HG02973 (cell line): ENCODE measurements around the gene STAB2.

Source experiments
- ATAC-seq: cut with Tn5 transposase; IDR thresholded peaks from one replicate; pipeline ENCODE4 v1.9.1; 2021; ENCODE audit warnings: moderate library complexity; ENCODE audit not compliant: unreplicated experiment

The STAB2 gene

DNA sequence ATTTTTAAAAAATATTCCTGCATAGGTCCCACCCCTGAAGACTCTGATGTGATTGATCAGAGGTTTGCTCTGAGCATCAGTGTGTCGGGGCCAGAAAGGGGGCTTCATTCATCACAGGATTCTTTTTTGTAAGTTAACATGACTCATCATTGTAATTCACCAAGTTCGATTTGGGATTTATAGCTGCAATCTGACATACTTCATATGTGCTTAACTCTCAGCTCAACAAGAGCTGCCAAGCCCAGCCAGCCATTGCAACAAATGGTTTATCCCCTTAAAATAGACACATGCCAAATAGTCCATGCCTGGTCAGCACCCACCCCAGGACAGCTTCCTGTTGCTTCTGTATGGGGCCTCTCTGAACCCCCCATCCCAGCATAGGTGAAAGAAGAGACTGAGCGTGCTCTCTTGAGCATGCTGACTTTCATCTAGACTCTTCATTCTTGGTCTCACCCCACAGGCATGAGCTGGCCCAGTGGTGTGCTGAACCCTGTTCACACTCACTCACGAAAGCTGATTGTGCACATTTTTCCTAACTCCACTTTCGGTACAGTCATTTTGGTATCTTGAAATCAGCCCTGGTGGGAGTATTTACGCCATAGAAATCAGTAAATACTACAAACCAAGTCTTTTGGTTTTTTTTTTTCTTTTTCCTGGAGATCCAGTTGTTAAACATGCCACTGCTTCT lies 101.4 kb downstream of the STAB2 start:
- ATAC-seq, result no peak

DNA sequence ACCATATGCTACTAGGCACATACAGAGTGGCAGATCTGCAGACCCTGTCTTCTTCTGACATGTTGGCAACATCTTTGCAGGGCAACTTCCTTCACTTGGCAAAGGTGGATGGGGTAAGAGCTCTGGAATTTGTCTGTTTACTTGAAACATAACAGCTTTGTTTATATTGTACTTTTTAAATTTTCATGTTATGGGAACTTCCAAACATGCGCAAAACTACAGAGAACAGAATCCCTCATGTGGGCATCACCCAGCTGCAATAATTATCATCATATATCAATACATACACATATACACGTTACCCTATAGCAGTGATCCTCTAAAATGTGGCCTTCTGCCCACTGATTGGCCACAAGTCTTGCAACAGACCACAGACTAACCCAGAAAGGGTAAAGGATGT lies 103.4 kb downstream of the STAB2 start:
- ATAC-seq, result no peak

DNA sequence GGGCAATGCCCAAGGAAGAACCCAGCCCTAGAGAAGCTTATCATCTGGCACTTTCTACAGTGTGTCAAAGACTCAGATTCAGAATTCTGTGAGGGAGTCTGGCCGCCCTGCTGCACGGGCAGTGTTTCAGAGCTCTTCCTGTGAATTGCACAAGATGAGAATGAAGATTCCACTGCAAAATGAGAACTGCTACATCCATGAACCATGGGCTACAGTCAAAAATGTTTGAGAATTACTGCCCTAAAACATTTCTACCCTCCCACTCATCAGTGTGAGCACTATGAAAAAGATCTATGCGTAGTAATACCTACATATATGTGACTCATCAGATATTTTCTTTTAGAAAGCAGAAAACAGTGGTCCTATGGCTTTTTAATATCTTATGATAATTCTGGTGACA lies 104.0 kb downstream of the STAB2 start:
- ATAC-seq, result no peak

DNA sequence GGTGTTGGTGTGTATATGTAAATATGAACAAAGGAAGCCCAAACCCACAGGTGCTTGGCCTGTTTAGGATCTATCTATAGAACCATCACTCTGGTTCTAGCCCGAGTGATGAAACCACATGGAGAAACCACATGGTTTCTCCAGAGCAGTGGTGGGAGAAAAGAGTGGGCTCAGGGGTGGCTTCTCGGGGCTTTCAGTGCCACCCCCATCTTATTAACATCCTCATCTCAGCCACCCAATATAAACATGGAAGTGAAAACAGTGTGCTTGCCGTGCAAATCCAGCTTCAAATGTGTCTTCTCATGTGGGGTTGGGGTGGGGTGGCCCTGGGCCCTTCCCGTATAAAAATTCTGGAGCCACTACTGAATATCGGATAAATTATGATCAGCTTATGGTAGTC lies 109.0 kb downstream of the STAB2 start:
- no peak for ATAC-seq

DNA sequence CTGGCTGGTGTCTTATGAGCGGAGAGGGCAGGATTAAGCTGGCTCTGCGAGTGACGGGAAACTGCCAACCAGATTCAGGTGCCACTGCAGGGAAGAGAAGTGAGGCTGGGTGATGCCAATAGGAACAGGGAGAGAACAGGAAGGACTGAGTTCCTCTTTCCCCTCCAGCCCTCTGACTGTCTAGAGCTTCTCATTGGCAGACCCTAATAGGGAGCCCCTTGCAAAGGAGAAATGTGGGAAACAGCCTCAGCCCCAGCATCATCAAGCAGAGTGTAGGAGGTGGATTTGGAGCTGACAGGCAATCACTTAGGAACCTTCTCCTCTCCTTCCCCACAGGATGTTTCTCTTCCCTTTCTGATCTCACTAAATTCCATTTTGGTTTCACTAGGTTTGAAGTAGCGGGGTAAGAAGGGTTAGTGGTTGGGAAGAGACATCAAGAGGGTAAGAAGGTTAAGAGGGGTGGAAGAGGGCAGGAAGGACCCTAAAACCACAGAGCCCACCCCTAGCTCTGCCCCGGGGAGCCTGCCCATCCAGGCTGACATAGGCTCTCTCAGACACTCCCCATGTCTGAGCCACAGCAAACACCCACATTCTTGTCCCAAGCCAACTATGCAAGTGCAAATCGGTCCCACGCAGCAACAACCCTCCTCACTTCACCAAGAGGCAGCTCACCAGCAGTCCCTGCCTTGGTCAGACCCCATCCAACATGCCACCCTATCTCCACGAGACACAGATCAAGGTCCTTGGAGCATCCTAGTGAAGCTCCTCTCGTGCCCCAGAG lies 111.1 kb downstream of the STAB2 start:
- no peak for ATAC-seq

DNA sequence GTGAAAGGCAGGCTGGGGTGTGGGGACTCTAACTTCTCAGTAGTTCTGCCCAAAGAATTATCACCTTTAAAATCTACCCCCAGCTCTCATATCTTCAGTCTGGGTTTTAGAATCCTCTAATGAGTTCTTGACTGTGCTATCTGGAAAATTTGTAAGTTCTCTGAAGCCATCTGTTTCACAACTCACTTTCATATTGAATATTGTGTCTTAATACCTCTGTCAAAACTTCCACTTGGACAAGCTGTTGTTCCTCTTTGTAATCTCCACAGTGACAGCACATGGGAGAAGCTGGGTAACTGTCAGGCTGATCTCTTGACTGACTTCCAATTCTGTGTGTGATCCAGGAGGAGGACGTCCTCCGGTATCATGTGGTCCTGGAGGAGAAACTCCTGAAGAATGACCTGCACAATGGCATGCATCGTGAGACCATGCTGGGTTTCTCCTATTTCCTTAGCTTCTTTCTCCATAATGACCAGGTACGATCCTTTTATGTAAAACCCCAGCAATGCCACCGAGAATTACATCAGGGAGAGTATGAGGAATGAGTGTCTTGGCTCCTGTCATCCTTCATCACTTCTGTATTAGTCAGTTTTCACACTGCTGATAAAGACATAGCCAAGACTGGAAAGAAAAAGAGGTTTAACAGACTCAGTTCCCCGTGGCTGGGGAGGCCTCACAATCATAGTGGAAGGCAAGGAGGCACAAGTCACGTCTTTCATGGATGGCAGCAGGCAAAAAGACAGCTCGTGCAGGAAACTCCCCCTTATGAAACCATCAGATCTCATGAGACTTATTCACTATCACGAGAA lies 111.9 kb downstream of the STAB2 start:
- no peak for ATAC-seq

DNA sequence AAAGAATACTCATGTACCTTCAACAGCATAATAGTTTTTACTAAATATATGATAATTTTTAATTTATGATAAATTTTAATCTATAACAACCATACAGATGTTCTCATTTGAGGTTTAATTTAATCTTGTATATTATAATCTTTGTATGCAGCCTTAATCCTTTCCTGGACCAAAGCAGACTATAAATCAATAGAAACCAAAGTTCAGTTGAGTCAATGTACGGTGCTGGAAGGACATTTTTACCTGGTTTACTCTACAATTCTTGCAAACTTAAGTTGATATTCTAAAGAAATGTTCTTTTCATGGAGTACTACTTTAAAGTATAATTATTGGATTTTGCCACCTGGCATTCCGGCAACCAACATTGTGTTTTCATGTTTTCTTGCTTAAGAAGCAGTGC lies 118.0 kb downstream of the STAB2 start:
- ATAC-seq, result no peak

DNA sequence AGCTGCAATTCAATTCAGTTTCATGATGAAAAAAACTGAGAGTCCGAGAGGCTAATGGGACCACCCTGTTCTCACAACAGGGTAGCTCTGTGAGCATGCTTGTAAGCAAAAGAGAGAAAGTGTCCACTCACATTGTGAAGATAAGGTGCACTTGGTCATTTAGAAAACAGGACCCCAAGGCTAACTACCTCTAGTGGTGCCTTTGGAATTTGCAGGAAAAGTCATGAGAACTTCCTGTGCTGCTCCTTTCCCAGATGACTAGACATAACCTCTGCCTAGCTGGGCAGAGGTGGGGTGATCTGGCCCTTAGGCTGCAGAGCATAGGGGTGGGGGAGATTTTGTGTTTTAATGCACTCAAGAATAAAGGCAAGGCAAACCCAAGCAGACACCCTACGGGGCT lies 118.9 kb downstream of the STAB2 start:
- ATAC-seq, result no peak

DNA sequence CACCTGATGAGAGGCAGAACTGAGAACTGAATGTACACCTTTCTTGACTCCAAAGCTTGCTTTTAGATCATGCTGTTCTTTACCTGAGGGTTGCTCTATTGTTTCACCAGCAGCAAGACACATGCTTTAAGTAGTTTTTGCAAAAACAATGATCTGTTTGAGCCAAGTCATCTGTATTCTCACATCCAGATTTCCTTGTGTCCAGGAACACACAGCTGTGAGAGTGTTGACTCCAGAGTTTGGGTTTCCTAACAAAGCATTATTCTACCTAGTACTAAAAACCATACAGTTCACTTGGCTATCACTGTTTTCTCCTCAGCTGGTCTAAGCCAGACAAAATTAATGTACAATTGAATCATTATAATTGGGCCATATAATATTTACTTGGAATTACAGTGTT lies 120.4 kb downstream of the STAB2 start:
- no peak for ATAC-seq

DNA sequence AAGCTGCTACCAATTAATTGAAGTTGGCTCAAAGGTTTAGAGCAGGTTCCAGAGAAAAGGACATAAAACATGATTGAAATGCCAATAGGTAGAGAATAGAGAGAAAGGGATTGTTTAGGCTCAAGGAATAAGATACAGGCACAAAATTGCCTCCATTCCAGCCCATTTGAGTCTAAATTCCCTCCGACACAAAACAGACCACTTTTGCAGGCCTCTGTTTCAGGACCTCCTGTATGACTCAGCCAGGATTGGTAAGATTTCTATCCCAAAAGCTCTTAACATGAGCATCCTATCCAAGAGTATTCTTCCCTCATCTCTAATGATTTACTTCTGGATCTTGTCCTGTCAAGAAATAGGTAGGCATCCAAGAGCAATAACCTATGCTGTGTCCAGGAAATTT lies 123.5 kb downstream of the STAB2 start:
- no peak for ATAC-seq

DNA sequence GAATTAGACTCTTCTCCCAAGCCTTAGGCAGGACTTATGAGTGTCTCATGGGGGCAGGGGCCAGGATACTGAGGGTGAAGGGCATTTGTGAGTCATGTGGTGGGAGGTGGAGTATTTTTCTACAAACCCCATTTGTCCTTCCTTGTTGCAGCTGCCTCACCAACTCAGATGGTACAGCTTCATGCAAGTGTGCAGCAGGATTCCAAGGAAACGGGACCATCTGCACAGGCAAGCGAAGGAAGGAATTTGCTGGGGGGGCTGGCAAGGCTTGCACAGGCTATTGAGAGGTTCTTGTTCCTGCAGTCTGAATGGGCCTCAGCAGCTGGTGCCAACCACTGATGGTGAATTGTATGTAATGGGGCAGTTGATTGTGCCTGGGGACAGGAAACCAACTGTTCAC lies 125.1 kb downstream of the STAB2 start:
- ATAC-seq, result no peak

DNA sequence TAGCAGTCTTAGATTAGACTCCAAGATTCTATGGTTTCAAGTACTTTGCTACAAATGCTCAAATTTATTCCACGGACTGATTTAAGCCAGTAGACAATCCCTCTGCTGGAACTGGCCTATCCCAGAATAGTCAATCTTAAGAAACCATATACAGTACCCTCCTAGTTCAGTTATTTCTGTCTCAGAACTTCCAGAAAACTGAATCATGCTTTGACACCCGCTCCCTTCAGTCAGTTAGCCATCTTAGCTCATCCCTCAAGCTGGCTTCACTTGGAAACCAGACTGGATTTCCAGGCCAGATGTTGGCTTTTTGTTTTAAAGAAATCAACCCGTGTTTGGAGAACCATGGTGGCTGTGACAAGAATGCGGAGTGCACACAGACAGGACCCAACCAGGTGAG lies 128.4 kb downstream of the STAB2 start:
- ATAC-seq, result no peak

DNA sequence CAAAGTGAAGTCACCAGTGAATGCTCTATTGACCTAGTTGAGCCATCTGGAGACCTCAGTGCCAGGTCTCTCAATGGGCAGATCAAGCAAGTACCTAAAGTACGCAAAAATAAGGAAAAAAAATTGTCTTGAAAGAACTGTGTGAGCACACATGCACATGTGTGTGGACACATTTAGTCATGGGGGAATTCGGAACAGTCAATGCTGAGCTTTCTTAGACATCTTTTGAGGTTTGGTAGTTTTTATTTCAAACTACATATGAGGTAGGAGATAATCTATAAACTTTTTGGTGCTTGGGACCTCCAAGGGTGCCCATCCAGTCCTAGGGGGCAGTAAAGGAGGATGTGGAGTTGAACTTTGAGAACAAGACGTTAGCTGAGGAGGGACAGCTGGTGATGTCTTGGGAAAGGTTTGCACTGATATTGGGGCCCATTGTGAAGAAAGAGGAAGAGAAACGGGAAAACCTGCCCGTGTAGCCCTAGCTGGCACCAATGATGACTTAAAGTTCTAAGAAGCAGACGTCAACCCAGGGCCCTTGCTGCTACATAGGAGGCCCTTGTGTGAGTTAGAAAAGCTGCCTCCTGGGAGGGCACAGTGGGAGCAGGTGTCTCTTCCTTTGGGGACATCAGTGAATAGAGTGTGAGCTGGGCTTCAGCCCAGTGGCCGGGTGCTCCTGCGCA lies 129.6 kb downstream of the STAB2 start:
- no peak for ATAC-seq

DNA sequence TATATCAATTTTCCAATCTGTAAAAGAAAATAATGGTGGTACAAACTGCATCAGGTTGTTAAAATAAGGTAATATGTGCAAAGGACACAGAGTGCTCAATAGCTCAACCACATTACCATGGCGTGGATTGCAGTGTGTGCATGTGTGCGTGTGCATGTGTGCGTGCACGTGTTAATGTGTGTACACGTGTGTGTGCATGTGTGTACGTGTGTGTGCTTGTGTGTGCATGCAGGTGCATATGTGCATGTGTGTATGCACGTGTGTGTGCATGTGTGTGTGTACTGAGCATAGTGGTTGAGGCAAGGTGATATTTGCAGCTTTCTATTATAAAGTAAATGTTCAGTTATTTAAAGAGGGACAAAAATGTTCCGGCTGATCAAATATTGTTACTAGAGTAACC lies 138.3 kb downstream of the STAB2 start:
- ATAC-seq, result no peak

DNA sequence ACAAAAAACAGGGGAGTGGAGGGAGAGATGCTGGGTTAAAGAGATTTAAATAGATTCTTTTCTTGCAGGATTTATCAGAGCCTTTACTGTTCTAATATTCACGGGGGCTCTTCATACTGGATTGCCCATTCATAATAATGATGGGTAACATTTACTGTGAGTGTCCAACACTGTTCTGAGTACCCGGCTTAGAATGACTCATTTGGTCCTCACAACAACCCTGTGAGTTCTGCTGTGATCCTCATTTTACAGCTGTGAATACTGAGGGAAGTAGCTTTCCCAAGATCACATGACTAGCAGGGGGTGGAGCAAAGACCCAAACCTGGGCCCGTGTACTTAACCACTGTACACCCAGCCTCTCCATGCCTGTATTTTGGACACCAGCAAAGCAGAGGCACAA lies 140.6 kb downstream of the STAB2 start:
- no peak for ATAC-seq

DNA sequence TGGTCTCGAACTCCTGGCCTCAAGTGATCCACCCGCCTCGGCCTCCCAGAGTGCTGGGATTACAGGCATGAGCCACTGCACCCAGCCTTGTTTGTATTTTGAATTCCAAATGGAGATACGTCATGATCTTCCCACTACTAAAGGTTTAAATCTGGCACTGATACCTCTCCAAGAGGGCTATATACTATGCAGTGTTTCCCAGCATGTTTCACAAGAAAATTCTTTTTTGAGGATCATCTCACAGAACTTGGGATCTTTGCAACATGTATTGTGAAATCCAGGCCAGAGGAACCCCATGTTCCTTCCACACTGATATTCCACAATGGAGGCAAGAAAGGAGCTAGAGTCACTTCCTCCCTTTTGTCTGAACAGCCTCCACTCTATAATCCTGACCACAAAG lies 141.2 kb downstream of the STAB2 start:
- ATAC-seq, result no peak

DNA sequence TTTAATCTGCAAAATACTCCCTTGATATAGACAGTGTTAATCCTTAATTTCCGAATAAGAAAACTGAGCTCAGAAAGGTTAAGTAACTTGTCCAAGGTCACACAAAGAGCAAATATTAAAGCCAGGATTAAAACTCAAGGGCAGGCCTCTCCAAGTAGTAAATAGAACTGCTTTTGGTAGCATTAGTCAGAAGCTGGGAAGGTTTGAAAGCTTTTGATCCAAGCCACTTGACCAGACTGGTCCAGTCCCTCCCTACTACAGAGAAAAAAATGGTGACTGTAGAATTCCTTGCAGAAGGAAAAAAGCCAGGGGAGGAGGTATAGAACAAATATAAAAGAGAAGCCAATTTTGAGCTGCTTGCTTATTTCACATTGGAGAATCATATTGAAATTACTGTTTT lies 142.4 kb downstream of the STAB2 start:
- ATAC-seq, result no peak

DNA sequence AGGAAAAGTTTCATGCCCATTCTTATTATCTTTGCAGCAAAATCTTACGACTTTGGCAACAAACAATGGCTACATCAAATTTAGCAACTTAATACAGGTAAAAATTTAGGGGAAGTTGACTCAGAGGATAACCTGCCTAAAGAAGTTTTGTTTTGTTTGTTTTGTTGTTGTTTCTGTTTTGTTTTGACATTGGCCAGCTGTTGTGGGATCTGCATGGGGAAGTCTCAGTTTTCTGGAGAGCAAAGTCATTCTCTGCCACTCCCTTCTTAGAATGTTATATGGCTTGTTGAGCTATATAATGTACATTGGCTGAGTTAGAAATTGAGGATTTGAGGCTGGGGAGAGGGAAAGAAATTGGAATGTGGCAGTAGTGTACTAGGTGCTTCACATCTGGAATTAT lies 144.5 kb downstream of the STAB2 start:
- no peak for ATAC-seq

DNA sequence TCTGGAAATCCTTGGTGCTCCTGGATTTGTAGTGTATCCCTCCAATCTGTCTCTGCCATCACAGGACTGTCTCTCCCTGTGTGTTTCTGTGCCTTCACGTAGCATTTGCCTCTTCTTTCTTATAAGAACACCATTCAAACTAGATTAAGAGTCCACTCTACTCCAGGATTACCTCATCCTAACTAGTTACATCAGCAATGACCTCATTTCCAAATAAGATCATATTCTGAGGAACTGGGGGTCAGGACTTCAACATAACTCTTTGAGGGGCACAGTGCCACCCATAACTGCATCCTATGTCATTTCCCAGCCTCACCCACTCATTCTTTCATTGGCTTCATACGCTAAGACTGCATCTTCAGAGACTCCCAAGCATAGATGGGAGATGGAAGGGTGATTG lies 147.8 kb downstream of the STAB2 start:
- ATAC-seq, result no peak

DNA sequence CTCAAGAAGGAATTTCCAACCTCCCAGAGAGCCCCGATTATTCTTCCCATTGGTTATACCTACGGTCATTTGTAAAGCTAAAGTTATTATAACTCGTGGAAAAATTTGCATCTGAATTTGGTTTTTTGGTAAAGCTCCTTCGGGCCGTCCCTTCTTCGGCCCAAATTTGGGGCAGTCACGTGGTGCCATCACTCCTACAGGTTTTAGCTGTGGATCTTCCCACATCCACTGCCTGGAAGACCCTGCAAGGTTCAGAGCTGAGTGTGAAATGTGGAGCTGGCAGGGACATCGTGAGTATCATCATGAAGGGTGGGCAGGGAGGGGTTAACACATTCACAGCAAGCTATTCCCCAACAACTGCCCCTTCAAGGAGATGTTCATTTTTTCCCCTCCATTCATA lies 148.2 kb downstream of the STAB2 start:
- ATAC-seq, result no peak

DNA sequence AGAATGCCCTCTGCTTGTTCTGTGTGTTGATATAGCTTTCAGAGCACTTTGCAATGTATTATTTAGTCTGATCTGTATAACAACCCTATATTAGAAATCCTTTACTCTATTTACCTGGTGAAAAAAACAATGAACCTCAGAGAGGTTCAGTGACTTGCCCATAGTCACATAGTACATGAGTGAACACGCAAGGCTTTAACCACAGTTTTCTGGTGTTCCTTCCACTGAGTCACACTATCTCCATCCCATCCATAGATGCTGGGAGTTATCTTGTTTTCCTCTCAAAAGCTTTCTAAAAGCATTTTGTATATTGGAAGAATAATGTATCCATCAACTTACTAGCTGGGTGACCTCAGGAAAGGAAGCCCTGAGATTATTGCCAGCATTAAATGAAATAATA lies 149.5 kb downstream of the STAB2 start:
- ATAC-seq, result no peak
